EL (cell line): ENCODE measurements around the gene KCNH6.
A peak's percentile ranks its signal among the peaks of the same experiment; 100 is the strongest.

Experiments used
- DNase-seq: peaks from one replicate; pipeline ENCODE4 v3.0.0-alpha.2; 2016

Gene KCNH6

DNA sequence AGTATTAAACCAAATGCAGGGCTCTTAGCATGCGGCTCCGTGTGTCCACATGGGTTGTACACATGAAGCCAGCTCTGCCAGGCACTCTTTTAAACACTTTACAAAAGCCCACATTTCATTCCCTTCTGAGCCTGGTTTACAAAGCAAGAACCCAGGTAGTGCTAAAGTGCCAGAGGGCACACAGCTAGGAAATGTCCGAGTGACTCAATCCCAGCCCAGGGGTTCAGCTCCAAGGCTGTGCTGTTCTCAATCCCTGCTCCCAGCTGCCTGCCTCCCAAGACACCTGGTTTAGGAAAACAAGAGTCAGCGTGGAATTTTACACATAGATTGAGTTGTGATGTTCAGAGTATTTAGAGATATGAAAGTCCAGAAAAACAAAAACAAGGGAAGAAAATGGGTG is 13.8 kb downstream of the KCNH6 start:
- DNase-seq: peak; percentile 52

DNA sequence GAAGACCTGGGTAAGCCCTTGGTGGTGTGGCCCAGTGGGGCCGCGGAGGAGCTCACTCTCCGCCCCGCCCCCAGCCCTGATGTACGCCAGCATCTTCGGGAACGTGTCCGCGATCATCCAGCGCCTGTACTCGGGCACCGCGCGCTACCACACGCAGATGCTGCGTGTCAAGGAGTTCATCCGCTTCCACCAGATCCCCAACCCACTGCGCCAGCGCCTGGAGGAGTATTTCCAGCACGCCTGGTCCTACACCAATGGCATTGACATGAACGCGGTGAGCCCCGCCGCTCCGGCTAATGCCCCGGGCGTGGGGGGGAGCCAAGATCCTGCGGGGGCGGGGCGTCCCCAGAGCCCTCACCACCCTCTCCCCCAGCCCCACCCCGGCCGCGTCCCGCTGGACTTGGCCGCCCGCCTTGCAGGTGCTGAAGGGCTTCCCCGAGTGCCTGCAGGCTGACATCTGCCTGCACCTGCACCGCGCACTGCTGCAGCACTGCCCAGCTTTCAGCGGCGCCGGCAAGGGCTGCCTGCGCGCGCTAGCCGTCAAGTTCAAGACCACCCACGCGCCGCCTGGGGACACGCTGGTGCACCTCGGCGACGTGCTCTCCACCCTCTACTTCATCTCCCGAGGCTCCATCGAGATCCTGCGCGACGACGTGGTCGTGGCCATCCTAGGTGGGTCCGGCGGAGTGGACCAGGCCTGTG is 15.0 kb downstream of the KCNH6 start:
- peak; percentile 12 for DNase-seq

DNA sequence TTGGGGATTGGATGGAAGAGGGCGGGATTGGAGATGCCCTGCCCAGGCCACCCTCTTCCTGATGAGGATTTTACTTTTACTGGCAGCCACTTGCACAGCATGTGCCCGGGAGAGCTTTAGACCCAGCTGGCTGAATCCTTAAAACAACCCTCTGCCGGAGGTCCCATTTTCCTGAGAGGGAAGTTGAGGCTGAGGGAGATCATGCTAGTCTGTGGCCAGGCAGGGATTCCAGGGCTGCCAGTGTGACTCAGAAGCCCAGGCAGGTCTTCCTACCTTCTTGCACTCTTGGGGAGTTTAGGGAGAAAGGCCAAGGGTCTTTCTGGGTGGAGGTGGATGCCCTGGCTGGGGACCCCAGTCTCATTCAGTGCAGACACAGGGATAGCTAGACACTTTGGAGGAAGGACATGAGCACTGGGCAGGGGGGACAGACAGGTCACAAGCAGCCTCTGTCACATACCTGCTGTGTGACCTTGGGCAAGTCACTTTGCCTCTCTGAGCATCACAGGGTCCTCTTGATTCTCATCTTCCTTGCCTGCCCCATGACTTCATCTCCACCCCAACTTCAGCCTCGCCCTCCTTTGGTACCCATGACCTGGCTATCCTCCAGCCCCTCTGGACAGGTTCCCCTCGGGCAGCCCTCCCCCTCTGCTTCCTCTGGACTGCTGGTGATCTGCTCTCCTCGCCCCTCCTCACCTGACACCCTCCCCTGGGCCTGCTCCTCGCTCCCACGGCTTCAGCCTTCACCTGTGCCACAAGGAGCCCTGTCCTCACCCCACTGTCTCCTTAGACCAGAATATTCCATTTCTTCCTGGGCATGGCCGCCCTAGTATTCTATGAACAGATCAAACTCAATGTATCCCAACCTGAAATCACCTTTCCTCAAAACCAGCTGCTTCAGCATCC is 15.8 kb downstream of the KCNH6 start:
- DNase-seq: no peak

DNA sequence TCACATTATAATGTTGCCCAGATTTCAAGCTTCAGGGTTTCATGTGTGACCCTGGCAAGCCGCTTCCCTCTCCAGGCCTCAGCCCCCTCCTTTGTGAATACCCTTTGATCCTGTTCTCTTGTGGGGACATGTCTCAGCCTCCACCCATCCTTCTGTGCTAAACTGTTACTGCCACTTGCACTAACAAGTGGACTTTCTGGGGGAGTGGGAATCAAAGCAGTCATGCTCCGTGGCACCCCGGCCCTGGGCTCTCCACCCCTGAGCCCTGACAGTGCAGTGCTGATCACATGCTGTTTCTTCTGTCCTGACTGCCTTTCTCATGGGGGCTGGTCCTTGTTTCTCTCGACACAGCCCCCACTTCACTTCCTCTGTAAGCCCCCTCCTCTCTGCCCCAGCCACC is 17.4 kb downstream of the KCNH6 start:
- no peak for DNase-seq

GRCh38 chr17:63542218-63542545 is 19.0 kb downstream of the KCNH6 start:
- no peak for DNase-seq

- no peak for DNase-seq
Observed at GRCh38 chr17:63542942-63543821, 20.0 kb downstream of the KCNH6 start.

- no peak for DNase-seq
Observed at GRCh38 chr17:63543822-63544420, 20.8 kb downstream of the KCNH6 start.

GRCh38 chr17:63544467-63545301 is 21.5 kb downstream of the KCNH6 start:
- no peak for DNase-seq

GRCh38 chr17:63546308-63547082 is 23.3 kb downstream of the KCNH6 start:
- DNase-seq: no peak

DNA sequence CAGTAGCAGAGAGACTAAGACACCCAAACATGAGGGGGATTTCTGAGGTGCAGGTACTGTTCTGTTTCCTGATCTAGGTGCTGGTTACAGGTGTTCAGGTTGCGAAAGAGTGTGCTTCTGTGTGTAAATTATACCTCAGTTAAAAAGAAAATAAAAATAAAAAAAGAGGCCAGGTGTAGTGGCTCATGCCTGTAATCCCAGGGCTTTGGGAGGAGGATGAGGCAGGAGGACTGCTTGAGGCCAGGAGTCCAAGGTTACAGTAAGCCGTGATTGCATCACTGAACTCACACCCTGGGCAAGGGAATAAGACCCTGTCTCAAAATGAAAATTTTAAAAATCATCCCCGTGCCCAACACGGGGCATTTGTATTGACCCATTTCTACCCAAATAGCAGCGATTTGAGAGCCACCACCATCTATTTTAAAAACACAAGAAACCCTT is 23.9 kb downstream of the KCNH6 start:
- DNase-seq: no peak

DNA sequence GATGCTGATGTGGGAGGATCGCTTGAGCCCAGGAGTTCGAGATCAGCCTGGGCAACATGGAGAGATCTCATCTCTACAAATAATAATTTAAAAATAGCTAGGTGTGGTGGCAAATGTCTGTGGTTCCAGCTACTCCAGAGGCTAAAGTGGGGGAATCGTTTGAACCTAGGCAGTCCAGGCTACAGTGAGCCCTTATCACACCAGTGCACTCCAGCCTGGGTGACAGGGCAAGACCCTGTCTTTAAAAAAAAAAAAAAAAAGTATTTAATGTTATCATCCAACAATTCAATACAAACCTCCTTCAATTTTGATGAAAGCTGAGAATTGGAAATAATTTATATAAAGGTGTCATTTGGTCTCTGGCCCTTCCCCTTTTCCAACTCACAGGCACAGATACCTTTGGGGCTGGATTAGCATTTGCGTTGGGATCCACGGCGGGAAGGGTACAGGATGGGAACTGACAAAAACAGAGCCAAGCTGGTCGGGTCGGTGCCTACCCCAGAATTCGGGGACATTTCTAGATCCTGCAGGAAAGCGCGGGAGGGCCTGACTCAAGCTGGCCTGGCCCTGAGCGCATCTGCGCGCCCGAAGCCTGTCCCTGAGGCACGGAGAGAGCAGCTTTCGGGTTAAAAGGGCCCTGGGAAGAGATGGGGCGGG is 26.3 kb downstream of the KCNH6 start:
- DNase-seq: no peak

DNA sequence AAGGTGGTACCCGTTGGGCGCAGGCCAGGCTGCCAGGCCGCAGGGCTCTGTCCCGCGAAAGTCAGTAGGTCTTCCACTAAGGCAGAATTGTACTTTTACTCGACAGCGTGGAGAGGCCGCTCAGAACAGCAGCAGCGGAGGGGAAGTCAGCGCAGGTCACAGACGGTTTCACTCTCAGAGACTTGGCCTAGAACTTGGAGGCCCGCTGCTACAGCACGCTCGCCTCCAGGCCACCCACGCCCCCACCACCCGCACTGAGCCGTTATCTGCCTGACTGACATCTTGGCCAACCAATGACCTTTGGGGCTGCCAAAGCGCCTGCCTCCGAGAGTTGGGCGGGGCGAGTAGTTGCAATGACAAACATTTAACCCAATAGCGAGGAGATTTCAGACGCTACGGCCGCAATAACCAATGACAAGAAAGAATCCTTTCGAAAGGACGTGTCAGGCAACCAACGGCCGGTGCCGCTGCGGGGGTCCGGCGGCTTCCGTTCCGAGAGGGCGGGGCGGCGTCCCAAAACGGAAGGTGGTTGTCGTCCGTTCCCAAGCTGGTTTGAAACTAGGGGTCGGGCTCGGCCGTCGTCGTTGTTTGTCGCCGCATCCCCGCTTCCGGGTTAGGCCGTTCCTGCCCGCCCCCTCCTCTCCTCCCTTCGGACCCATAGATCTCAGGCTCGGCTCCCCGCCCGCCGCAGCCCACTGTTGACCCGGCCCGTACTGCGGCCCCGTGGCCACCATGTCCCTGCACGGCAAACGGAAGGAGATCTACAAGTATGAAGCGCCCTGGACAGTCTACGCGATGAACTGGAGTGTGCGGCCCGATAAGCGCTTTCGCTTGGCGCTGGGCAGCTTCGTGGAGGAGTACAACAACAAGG is 27.0 kb downstream of the KCNH6 start, which contains the start of gene DCAF7:
DCAF7 (plus strand) TSS at position 532 of the 871 bp plus-strand sequence; CDS start at position 733, 201 bp downstream.
- peak; percentile 100 for DNase-seq

DNA sequence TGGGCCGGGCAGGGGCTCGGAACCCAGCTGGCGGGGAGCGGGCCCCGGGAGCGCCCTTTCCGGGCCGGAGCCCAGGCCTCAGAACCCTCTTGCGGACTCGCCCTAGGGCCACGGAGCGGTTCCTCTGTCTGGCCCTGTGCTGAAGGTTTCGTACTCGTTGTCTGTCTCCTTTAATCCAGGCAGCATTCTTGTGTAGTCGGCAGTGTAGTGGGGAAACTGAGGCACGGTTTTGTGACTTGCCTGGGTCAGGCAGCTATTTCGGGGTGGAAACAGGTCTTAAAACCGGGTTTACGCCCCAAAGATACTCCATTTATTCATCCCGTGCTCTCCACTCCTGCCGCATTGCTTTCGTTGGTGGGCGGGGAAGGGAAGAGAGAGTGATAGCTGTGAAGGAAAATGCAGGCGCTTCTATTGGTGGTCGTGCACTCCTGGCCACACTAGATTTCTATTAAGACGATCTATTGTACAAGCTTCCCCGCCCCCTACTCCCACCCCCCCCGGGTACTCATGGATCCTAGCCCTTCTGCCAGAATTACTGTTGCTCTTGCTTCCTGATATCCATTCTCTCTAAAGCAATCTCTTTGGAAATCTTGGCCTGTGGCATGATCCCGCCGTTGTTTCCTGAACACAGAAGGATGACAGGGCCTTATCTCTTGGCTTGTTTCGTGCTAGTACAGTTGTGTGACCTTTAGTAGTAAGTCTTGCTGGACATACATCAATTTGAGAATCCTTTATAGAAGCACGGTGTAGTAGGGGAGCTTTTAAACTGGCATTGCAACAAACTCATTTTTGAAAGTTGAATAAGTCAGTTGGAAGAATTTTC is 27.9 kb downstream of the KCNH6 start:
- DNase-seq: peak; percentile 66

DNA sequence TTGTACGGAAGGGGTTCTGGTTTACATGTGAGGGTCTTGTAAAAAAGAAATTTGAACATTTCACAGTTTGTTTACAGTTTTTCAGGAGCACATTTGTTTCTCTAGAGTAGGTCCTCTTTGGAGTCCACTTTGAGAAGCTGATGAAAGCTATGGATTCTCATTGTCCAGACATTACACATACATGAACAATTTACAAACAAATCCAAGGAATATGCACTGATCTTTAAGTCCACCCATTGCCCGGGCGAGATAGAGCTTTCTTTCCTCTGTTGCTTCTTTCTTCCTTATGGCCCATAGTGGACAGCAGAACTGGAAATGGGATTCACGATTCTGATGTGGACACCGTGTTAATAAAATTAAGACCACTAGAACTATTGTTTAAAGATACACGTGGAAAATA is 29.1 kb downstream of the KCNH6 start:
- peak; percentile 19 for DNase-seq

DNA sequence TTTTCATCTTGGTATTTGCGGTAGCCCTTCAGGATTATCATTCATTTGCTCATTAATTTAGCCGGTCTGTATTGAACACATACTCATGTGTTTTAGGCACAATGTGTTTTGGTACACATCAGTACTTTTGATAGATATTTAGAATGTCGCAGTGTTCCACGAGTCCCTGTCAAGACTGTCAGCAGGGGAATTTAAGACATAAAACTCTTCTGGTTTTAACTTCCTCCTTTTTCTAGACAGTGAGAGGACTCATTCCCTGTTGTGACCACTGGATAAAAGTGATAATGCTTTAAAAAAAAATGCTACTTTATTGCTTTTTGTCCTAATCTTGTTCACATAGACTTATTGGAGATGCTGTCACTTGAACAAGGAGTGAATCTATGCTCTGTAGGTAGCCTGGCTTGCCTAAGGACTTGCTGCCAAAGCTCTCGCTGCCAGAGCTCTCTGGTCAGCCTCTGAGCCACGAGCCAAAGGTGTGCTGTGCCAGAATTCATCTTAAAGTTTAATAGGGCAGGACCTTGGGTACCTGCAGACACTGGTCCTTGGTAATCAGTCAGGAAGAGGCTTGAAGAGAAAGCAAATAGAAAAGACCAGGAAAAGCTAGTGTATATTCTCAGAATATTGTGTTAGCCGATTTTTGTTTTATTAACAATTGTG is 32.5 kb downstream of the KCNH6 start:
- DNase-seq: no peak

- DNase-seq: no peak
Observed at GRCh38 chr17:63557416-63557815, 34.3 kb downstream of the KCNH6 start.

GRCh38 chr17:63558441-63558840 is 35.3 kb downstream of the KCNH6 start:
- DNase-seq: no peak

GRCh38 chr17:63561819-63562218 is 38.7 kb downstream of the KCNH6 start:
- DNase-seq: no peak
